Measurements from ENCODE around the gene KCNK15.
A peak's percentile ranks its signal among the peaks of the same experiment; 100 is the strongest.

The KCNK15 gene

GRCh38 chr20:44715499-44716308 is 30.0 kb upstream of the KCNK15 start:
- DNase-seq, result no peak

- DNase-seq, result no peak
Measured at GRCh38 chr20:44716309-44717106, 29.2 kb upstream of the KCNK15 start.

GRCh38 chr20:44717986-44718385 is 27.7 kb upstream of the KCNK15 start:
- no peak for DNase-seq

- no peak for DNase-seq
Measured at GRCh38 chr20:44719841-44720240, 25.8 kb upstream of the KCNK15 start.

GRCh38 chr20:44720621-44720996 is 25.1 kb upstream of the KCNK15 start:
- DNase-seq, result no peak

- no peak for DNase-seq
Measured at GRCh38 chr20:44720997-44721784, 24.5 kb upstream of the KCNK15 start.

GRCh38 chr20:44721785-44722054 is 23.9 kb upstream of the KCNK15 start:
- no peak for DNase-seq

GRCh38 chr20:44722990-44723389 is 22.7 kb upstream of the KCNK15 start:
- no peak for DNase-seq

- no peak for DNase-seq
Measured at GRCh38 chr20:44723391-44723790, 22.3 kb upstream of the KCNK15 start.

- DNase-seq, result no peak
Measured at GRCh38 chr20:44723798-44724362, 21.8 kb upstream of the KCNK15 start.

- DNase-seq, result no peak
Measured at GRCh38 chr20:44724423-44725091, 21.1 kb upstream of the KCNK15 start.

GRCh38 chr20:44725837-44726236 is 19.8 kb upstream of the KCNK15 start:
- no peak for DNase-seq

GRCh38 chr20:44727039-44727438 is 18.6 kb upstream of the KCNK15 start:
- DNase-seq, result no peak

GRCh38 chr20:44727651-44728050 is 18.0 kb upstream of the KCNK15 start:
- no peak for DNase-seq

- DNase-seq, result no peak
Measured at GRCh38 chr20:44728801-44729443, 16.7 kb upstream of the KCNK15 start.

GRCh38 chr20:44730441-44730840 is 15.2 kb upstream of the KCNK15 start:
- no peak for DNase-seq

GRCh38 chr20:44731657-44732056 is 14.0 kb upstream of the KCNK15 start:
- no peak for DNase-seq

- DNase-seq, result no peak
Measured at GRCh38 chr20:44732327-44732726, 13.3 kb upstream of the KCNK15 start.

- DNase-seq, result peak; percentile 56 to 59
Measured at GRCh38 chr20:44733341-44734069, 12.2 kb upstream of the KCNK15 start.

GRCh38 chr20:44734938-44735337 is 10.7 kb upstream of the KCNK15 start:
- DNase-seq, result no peak

GRCh38 chr20:44735816-44736169 is 9.9 kb upstream of the KCNK15 start:
- DNase-seq, result no peak
